HCT116 (cell line): ENCODE data around the gene TEKTIP1. TPM values are rescaled to one million over a fixed set of nuclear protein-coding genes. Genes with fewer than 3 reads are reported as not detected.

ENCODE experiments used
- ATAC-seq: fragments of 200-7000 bp; cut with Tn5 transposase; 2 replicates; pipeline ENCODE4 v1.9.1; 2020; ENCODE audit warnings: mild to moderate bottlenecking, moderate library complexity
- BruUV-seq: library from RNA; stranded (reverse); fragments of 400-500 nt; replicated peaks from 2 replicates; lab custom pipeline; 2021; lab: Mats Ljungman, UMichigan
- CTCF ChIA-PET: fragments of 300-600 bp; sonication (Branson Sonifier 250); formaldehyde crosslinking; loops from one replicate; lab custom pipeline; 2021; ENCODE audit warnings: antibody characterized with exemption; lab: Charles Lee
- POLR2A ChIA-PET: fragments of 300-600, 350-600 bp; sonication (Branson Sonifier 250); formaldehyde crosslinking; loops from one replicate; lab custom pipeline; 2021; ENCODE audit warnings: antibody characterized with exemption; lab: Charles Lee
- RAD21 ChIA-PET, 2 experiments: fragments of 300-600 bp; sonication (Branson Sonifier 250); formaldehyde crosslinking; loops; one replicate each; lab custom pipeline; 2023; ENCODE audit warnings: low total read pairs in 2 of 2; ENCODE audit not compliant: uncharacterized antibody in 2 of 2, unreplicated experiment in 2 of 2, low non-redundant PET in 1 of 2; lab: Charles Lee
- DNase-seq: peaks from one replicate; pipeline ENCODE4 v3.0.0-alpha.2; 2010; ENCODE audit warnings: low read depth, low spot score
- H2AFZ ChIP-seq: fragments of 200-600 bp; shearing (Covaris generic), sonication (generic); 2 replicates; pipeline ENCODE4 v1.6.1; 2017; ENCODE audit warnings: low read depth, mixed run types, mixed read lengths, antibody characterized with exemption, low read length; ENCODE audit not compliant: poor library complexity, severe bottlenecking
- H3K27ac ChIP-seq: 2 replicates; pipeline ENCODE4 v1.5.1; 2012; ENCODE audit warnings: low read depth, low read length
- H3K27me3 ChIP-seq: fragments of 200-600 bp; sonication (generic); 2 replicates; pipeline ENCODE4 v1.6.1; 2016; ENCODE audit warnings: mixed run types, low read length, mixed read lengths; ENCODE audit not compliant: insufficient read depth
- H3K36me3 ChIP-seq, 2 experiments: fragments of 200-500 bp in 1 of 2; fragments of 200-600 bp in 1 of 2; sonication (Bioruptor generic) in 1 of 2; sonication (generic) in 1 of 2; 2 replicates each; pipeline versions ENCODE4 v1.5.1 to v1.6.1; 2014 to 2016; ENCODE audit warnings: low read length in 2 of 2, inconsistent platforms in 1 of 2, mixed read lengths in 1 of 2, mixed run types in 1 of 2; ENCODE audit not compliant: insufficient read depth in 2 of 2, control insufficient read depth in 1 of 2
- H3K4me1 ChIP-seq, 2 experiments: fragments of 200-600 bp in 1 of 2; sonication (generic) in 1 of 2; 2 replicates each; pipeline versions ENCODE4 v1.5.1 to v1.6.1; 2012 to 2017; ENCODE audit warnings: low read length in 2 of 2, inconsistent platforms in 1 of 2, mild to moderate bottlenecking in 1 of 2, mixed read lengths in 1 of 2, mixed run types in 1 of 2, moderate library complexity in 1 of 2; ENCODE audit not compliant: insufficient read depth in 2 of 2, control insufficient read depth in 1 of 2
- H3K4me2 ChIP-seq: fragments of 200-600 bp; sonication (generic); 2 replicates; pipeline ENCODE4 v1.6.1; 2017; ENCODE audit warnings: mixed run types, low read length, mixed read lengths
- H3K4me3 ChIP-seq, 2 experiments: fragments of 200-600 bp in 1 of 2; sonication (generic) in 1 of 2; replicated peaks in 1 of 2; 2 replicates each; pipeline ENCODE4 v1.5.1; 2011 to 2016; ENCODE audit warnings: low read length in 2 of 2, control low read depth in 1 of 2, low read depth in 1 of 2, mild to moderate bottlenecking in 1 of 2, mixed read lengths in 1 of 2, mixed run types in 1 of 2
- H3K79me2 ChIP-seq: fragments of 200-600 bp; sonication (generic); 2 replicates; pipeline ENCODE4 v1.6.1; 2017; ENCODE audit warnings: mild to moderate bottlenecking, mixed run types, low read length, moderate library complexity, mixed read lengths; ENCODE audit not compliant: insufficient read depth
- H3K9ac ChIP-seq: fragments of 200-600 bp; sonication (generic); 2 replicates; pipeline ENCODE4 v1.6.1; 2016; ENCODE audit warnings: low read length, mixed read lengths
- H3K9me2 ChIP-seq: fragments of 200-600 bp; sonication (generic), shearing (Covaris generic); 2 replicates; pipeline ENCODE4 v1.6.1; 2017; ENCODE audit warnings: mixed run types, mild to moderate bottlenecking, moderate library complexity; ENCODE audit not compliant: insufficient read depth
- H3K9me3 ChIP-seq, 2 experiments: fragments of 200-500 bp in 1 of 2; fragments of 200-600 bp in 1 of 2; sonication (Bioruptor generic) in 1 of 2; sonication (generic) in 1 of 2; 2 replicates each; pipeline ENCODE4 v1.6.1; 2014 to 2017; ENCODE audit warnings: low read length in 2 of 2, mixed read lengths in 2 of 2, inconsistent platforms in 1 of 2, low read depth in 1 of 2, mild to moderate bottlenecking in 1 of 2, mixed run types in 1 of 2, moderate library complexity in 1 of 2; ENCODE audit not compliant: control insufficient read depth in 1 of 2, insufficient read depth in 1 of 2
- H4K20me1 ChIP-seq: fragments of 200-600 bp; sonication (generic), shearing (Covaris generic); 2 replicates; pipeline ENCODE4 v1.6.1; 2017; ENCODE audit warnings: mixed run types, mild to moderate bottlenecking, moderate library complexity; ENCODE audit not compliant: insufficient read depth
- CBX3 ChIP-seq: IDR thresholded peaks from 2 replicates; pipeline ENCODE4 v1.6.1; 2012; ENCODE audit warnings: low read depth
- SIN3A ChIP-seq: IDR thresholded peaks from 2 replicates; pipeline ENCODE4 v1.6.1; 2012; ENCODE audit warnings: low read depth
- intact Hi-C: fragments of 100-400 bp; cut with micrococcal nuclease; formaldehyde crosslinking; loops from 2 replicates; pipeline ENCODE4 v1.10.0; 2022
- total RNA-seq: library from RNA; stranded (reverse); gene quantifications from one replicate; pipeline ENCODE4 v1.2.1, GENCODE V29; 2021; ENCODE audit not compliant: unreplicated experiment
- TF ChIP-seq, protein P1 (sequence below), 3 experiments: fragments of 200-600 bp in 1 of 3; sonication (generic) in 1 of 3; IDR thresholded peaks in 2 of 3; conservative IDR thresholded peaks in 1 of 3; 2 replicates each; pipeline ENCODE4 v1.5.1; 2012 to 2017; ENCODE audit warnings: low read depth in 2 of 3, low read length in 2 of 3, antibody characterized with exemption in 1 of 3, borderline replicate concordance in 1 of 3, control low read depth in 1 of 3, mild to moderate bottlenecking in 1 of 3, mixed read lengths in 1 of 3, mixed run types in 1 of 3, moderate library complexity in 1 of 3; ENCODE audit not compliant: insufficient read depth in 1 of 3
- TF ChIP-seq, protein P2 (sequence below): IDR thresholded peaks from 2 replicates; pipeline ENCODE4 v1.6.1; 2012

TEKTIP1 gene
- total RNA-seq, 1 experiment from 2014 or later: 1.2 TPM

DNA sequence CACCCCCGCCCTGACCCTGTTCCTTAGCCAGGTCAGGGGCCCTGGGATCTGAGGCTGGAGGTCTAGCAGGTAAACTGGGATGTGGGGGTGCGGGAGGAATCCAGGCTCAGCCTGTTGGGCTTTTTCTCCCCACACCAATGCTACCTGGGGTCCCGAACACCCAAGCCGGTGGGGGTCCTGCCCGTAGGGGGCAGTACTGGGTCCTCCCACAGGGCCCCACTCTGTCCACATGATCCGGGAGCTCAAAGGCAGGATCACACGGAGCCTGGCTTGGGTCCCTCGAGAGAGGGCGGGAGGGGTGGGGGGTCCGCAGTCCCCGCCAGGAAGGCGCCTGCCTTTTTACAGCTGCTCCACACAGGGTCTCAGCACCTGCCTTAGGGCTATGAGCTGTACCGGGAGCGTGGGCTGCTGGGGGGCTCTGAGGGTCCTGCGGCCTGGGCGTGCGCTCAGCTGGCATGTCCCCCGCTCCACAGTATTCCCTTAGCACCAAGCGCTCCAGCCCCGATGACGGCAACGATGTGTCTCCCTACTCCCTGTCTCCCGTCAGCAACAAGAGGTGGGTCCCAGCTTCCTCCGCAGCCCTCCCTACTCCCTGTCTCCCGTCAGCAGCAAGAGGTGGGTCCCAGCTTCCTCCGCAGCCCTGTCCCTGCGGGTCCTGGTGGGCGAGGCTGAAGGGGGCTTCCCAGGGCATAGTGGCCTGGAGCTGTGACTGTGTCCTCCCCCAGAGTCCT, 12.3 kb upstream of the TEKTIP1 start:
- Histone ChIP-seq H4K20me1 (no peaks in the 10 kb centered on the region), H3K79me2 (peaks cover 9% of the 10 kb centered on the region; the same call in 1 of the 2 replicates), H3K4me3 (no peak overlapping the region), H3K9me3 (no peaks in the 10 kb centered on the region), H3K9me2 (no peaks in the 10 kb centered on the region), H2AFZ (no peak overlapping the region), H3K4me2 (no peak overlapping the region), H3K36me3 (peaks cover 10 to 16% of the 10 kb centered on the region in 2 experiments; a peak in 3 of 4 replicates), H3K4me1 (no peaks in the 10 kb centered on the region), H3K27ac (no peak overlapping the region), H3K9ac (no peak overlapping the region), H3K27me3 (no peaks in the 10 kb centered on the region)
- ATAC-seq (no peak), DNase-seq (no peak)
- intact Hi-C loops: no loop called here
- ChIA-PET RAD21 (no interaction called here), CTCF (no interaction called here), POLR2A (no interaction called here)
- BruUV-seq: no TSS peak
- no peak for TF ChIP-seq CBX3
- TF ChIP-seq, protein P1, sequence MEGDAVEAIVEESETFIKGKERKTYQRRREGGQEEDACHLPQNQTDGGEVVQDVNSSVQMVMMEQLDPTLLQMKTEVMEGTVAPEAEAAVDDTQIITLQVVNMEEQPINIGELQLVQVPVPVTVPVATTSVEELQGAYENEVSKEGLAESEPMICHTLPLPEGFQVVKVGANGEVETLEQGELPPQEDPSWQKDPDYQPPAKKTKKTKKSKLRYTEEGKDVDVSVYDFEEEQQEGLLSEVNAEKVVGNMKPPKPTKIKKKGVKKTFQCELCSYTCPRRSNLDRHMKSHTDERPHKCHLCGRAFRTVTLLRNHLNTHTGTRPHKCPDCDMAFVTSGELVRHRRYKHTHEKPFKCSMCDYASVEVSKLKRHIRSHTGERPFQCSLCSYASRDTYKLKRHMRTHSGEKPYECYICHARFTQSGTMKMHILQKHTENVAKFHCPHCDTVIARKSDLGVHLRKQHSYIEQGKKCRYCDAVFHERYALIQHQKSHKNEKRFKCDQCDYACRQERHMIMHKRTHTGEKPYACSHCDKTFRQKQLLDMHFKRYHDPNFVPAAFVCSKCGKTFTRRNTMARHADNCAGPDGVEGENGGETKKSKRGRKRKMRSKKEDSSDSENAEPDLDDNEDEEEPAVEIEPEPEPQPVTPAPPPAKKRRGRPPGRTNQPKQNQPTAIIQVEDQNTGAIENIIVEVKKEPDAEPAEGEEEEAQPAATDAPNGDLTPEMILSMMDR (IDR thresholded peaks at IDR 0.05 in 2 of 3, conservative IDR thresholded peaks at IDR 0.05 in 1 of 3; ENCODE audit: borderline replicate concordance in 1 of 3, insufficient read depth in 1 of 3, low read depth in 2 of 3, low read length in 2 of 3): peak in 2 of 3 experiments; percentile 8 to 24; a peak in 1 of 6 replicates

DNA sequence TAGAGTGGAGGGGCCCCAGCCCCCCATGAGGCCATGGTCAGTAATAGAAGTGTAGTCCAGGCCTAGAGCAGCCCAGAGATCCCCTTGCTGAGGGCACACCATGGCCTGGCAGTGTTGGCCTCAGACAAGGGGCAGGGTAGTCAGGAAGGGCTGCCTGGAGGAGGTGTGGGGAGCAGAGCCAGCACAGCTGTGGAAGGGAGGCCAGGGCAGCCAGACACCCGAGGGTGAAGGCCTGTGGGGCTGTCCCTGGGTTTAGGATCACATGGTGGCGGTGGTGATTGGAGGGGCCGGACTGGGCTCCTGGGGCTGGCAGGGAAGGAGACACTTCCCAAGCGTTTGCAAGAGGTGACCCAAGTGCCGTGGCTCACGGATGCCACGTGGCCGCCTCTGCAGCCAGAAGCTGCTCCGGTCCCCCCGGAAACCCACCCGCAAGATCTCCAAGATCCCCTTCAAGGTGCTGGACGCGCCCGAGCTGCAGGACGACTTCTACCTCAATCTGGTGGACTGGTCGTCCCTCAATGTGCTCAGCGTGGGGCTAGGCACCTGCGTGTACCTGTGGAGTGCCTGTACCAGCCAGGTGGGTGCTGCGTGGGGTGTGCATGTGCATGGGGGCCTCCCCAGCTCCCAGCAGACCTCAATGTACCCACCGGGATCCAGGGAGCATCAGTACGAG, 11.6 kb upstream of the TEKTIP1 start:
- no peak for TF ChIP-seq SIN3A
- TF ChIP-seq, protein P2, sequence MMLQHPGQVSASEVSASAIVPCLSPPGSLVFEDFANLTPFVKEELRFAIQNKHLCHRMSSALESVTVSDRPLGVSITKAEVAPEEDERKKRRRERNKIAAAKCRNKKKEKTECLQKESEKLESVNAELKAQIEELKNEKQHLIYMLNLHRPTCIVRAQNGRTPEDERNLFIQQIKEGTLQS: no peak
- TF ChIP-seq, all 23 proteins: peak for 0
- CTCF ChIA-PET: no interaction called here

More for the DNA sequence above, 11.6 kb upstream of the TEKTIP1 start:
- no peak overlapping the region for H3K4me2 ChIP-seq
- H3K27ac ChIP-seq: no peak overlapping the region
- no peak overlapping the region for H2AFZ ChIP-seq
- ChIA-PET RAD21 (no interaction called here), POLR2A (no interaction called here)
- H3K9ac ChIP-seq: no peak overlapping the region
- BruUV-seq: no TSS peak
- H3K4me1 ChIP-seq: no peaks in the 10 kb centered on the region
- no peak for DNase-seq
- H3K79me2 ChIP-seq: peaks cover 3% of the 10 kb centered on the region; the same call in 1 of the 2 replicates
- intact Hi-C loops: no loop called here
- H3K27me3 ChIP-seq: no peaks in the 10 kb centered on the region
- H4K20me1 ChIP-seq: no peaks in the 10 kb centered on the region
- no peak for ATAC-seq
- no peaks in the 10 kb centered on the region for H3K9me3 ChIP-seq
- H3K9me2 ChIP-seq: no peaks in the 10 kb centered on the region
- H3K36me3 ChIP-seq: peaks cover 10 to 20% of the 10 kb centered on the region in 2 experiments; a peak in 3 of 4 replicates
- no peak overlapping the region for H3K4me3 ChIP-seq
